A673 (cell line): ENCODE results near the gene KCNK18.

Experiments used
- EZH2 ChIP-seq: fragments of 200-600 bp; sonication (generic); IDR thresholded peaks from 2 replicates; pipeline ENCODE4 v1.6.1; 2017; ENCODE audit warnings: borderline replicate concordance, low read depth, mild to moderate bottlenecking, mixed read lengths, antibody characterized with exemption, low read length; ENCODE audit not compliant: poor library complexity, severe bottlenecking
- TF ChIP-seq, protein P1 (sequence below): fragments of 300-800, 200-600 bp; sonication (generic); conservative IDR thresholded peaks from 2 replicates; pipeline ENCODE4 v1.5.1; 2017; ENCODE audit warnings: low read depth, mild to moderate bottlenecking, antibody characterized with exemption, low read length, moderate library complexity, mixed read lengths

DNA sequence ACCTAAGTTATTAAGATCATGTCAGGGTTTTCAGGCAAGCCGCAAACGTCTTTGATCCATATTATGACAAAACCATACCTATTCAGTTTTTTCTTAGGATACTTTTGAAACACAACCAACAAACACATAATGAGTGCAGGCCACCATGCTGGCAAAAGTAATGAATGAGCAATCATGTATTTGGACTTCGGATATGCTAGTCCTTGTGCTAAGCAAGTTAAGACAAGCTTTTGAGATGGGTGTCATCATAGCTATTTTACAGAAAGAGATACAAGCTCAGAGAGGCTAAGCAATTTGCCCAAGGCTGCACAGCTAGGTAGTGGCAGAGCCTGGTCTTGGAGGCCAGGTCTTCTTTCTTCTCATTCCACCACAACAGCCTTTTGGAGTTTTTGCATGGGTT lies 12.5 kb upstream of the KCNK18 start:
- TF ChIP-seq, protein P1, sequence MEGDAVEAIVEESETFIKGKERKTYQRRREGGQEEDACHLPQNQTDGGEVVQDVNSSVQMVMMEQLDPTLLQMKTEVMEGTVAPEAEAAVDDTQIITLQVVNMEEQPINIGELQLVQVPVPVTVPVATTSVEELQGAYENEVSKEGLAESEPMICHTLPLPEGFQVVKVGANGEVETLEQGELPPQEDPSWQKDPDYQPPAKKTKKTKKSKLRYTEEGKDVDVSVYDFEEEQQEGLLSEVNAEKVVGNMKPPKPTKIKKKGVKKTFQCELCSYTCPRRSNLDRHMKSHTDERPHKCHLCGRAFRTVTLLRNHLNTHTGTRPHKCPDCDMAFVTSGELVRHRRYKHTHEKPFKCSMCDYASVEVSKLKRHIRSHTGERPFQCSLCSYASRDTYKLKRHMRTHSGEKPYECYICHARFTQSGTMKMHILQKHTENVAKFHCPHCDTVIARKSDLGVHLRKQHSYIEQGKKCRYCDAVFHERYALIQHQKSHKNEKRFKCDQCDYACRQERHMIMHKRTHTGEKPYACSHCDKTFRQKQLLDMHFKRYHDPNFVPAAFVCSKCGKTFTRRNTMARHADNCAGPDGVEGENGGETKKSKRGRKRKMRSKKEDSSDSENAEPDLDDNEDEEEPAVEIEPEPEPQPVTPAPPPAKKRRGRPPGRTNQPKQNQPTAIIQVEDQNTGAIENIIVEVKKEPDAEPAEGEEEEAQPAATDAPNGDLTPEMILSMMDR: no peak
- TF ChIP-seq EZH2: no peak
